Calu3 (cell line): Measurements from ENCODE around the gene HOXC10. TPM values are rescaled to one million over a fixed set of nuclear protein-coding genes. Genes with fewer than 3 reads are reported as not detected.

Source experiments
- BruUV-seq: library from RNA; stranded (reverse); fragments of 400-500 nt; replicated peaks from 2 replicates; lab custom pipeline; 2021; lab: Mats Ljungman, UMichigan
- CTCF ChIA-PET: fragments of 300-600 bp; sonication (Branson Sonifier 250); formaldehyde crosslinking; loops from one replicate; lab custom pipeline; 2022; ENCODE audit warnings: antibody characterized with exemption; lab: Charles Lee
- DNase-seq: peaks from one replicate; pipeline ENCODE4 v3.0.0; 2022
- H3K27ac Mint-ChIP-seq: one replicate; pipeline ENCODE4 v1.8.0; 2022; ENCODE audit warnings: mixed read lengths; ENCODE audit not compliant: unreplicated experiment
- H3K27me3 Mint-ChIP-seq: one replicate; pipeline ENCODE4 v1.8.0; 2022; ENCODE audit warnings: mixed read lengths; ENCODE audit not compliant: unreplicated experiment
- H3K36me3 Mint-ChIP-seq: one replicate; pipeline ENCODE4 v1.8.0; 2022; ENCODE audit warnings: mild to moderate bottlenecking, moderate library complexity, mixed read lengths; ENCODE audit not compliant: insufficient read depth, unreplicated experiment
- H3K4me1 Mint-ChIP-seq: one replicate; pipeline ENCODE4 v1.8.0; 2022; ENCODE audit warnings: mild to moderate bottlenecking, low read depth, mixed read lengths; ENCODE audit not compliant: unreplicated experiment
- H3K4me3 Mint-ChIP-seq: one replicate; pipeline ENCODE4 v1.8.0; 2022; ENCODE audit warnings: mild to moderate bottlenecking, low read depth, moderate library complexity, mixed read lengths; ENCODE audit not compliant: unreplicated experiment
- H3K9me3 Mint-ChIP-seq: one replicate; pipeline ENCODE4 v1.8.0; 2022; ENCODE audit warnings: low read depth, mixed read lengths; ENCODE audit not compliant: unreplicated experiment
- intact Hi-C: fragments of 100-400 bp; cut with micrococcal nuclease; formaldehyde crosslinking; loops from one replicate; pipeline ENCODE4 v1.10.0; 2022; ENCODE audit not compliant: unreplicated experiment
- total RNA-seq: library from RNA; stranded (reverse); gene quantifications from 2 replicates; pipeline ENCODE4 v1.2.3, GENCODE V29; 2022
- TF ChIP-seq, protein P1 (sequence below): fragments of 200-600 bp; IDR thresholded peaks from one replicate; pipeline ENCODE4 v1.8.0; 2022; ENCODE audit warnings: antibody characterized with exemption; ENCODE audit not compliant: unreplicated experiment

HOXC10 gene
- total RNA-seq, 1 experiment from 2014 or later = 0.71 TPM

DNA sequence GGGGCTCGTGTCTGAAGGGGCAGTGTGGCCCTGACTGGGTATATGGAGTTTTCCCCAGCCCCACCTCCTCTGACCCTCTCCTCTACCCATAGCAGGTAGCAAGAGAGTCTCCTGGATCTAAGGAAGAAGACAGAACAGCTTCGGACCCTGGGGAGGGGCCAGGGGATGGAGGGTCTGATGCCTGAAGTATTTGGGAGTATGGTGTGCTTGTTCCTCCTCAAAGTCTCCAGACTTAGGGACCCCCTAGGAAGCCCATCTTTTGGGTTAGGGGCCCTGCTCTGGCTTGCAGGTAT is 23.3 kb downstream of the HOXC10 start:
- TF ChIP-seq, protein P1, sequence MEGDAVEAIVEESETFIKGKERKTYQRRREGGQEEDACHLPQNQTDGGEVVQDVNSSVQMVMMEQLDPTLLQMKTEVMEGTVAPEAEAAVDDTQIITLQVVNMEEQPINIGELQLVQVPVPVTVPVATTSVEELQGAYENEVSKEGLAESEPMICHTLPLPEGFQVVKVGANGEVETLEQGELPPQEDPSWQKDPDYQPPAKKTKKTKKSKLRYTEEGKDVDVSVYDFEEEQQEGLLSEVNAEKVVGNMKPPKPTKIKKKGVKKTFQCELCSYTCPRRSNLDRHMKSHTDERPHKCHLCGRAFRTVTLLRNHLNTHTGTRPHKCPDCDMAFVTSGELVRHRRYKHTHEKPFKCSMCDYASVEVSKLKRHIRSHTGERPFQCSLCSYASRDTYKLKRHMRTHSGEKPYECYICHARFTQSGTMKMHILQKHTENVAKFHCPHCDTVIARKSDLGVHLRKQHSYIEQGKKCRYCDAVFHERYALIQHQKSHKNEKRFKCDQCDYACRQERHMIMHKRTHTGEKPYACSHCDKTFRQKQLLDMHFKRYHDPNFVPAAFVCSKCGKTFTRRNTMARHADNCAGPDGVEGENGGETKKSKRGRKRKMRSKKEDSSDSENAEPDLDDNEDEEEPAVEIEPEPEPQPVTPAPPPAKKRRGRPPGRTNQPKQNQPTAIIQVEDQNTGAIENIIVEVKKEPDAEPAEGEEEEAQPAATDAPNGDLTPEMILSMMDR = no peak
- no peak for DNase-seq
- Mint-ChIP-seq H3K27ac (no peak overlapping the region), H3K4me3 (no peak overlapping the region), H3K4me1 (peaks cover 20% of the 10 kb centered on the region), H3K36me3 (peaks cover 4% of the 10 kb centered on the region), H3K9me3 (no peaks in the 10 kb centered on the region), H3K27me3 (peaks cover 100% of the 10 kb centered on the region)
- CTCF ChIA-PET = interaction anchor here (1.0 to 2.9 kb wide), 7 partner anchors 9 to 203 kb away, joined by 6 to 31 read pairs (median 18); no protein-coding TSS in a partner anchor
- BruUV-seq = no TSS peak
- intact Hi-C loops = no loop called here

DNA sequence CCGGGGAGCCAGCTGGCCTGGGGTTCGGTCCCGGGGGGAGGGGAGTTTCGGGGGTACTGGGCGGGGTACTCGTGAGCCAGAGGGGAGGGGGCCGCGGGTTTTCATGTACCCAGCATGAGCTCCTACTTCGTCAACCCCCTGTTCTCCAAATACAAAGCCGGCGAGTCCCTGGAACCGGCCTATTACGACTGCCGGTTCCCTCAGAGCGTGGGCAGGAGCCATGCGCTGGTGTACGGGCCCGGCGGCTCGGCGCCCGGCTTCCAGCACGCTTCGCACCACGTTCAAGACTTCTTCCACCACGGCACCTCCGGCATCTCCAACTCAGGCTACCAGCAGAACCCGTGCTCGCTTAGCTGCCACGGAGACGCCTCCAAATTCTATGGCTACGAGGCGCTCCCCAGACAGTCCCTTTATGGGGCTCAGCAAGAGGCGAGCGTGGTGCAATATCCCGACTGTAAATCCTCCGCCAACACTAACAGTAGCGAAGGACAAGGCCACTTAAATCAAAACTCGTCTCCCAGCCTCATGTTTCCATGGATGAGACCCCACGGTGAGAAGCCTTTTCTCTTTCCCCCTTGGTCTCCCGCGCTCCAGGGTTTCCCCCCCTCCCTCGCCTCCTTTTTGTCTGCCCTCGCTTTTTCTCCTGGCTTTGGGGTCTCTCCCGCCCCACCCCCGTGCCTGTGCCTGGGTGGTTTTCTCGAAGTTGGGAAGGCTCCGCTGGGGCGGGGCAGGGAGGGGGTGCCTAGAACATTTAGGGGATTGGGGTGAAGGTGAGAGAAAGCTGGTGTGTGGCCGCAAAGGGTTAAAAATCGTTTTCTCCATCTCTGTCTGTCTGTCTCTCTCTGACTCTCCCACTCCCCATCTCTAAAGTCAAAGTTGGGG is 24.5 kb downstream of the HOXC10 start:
- intact Hi-C loops = no loop called here
- H3K36me3 Mint-ChIP-seq = peaks cover 4% of the 10 kb centered on the region
- TF ChIP-seq, protein P1 = no peak
- peaks cover 100% of the 10 kb centered on the region for H3K27me3 Mint-ChIP-seq
- H3K4me3 Mint-ChIP-seq = peak overlapping the region; percentile 58
- H3K4me1 Mint-ChIP-seq = peaks cover 20% of the 10 kb centered on the region
- DNase-seq = peak; percentile 25
- CTCF ChIA-PET = interaction anchor here (0.6 to 2.9 kb wide), 33 partner anchors 8 to 628 kb away, joined by 3 to 31 read pairs (median 6); partner anchors contain the start of genes HOXC11, HOXC12, HOXC5 and HOXC6
- no TSS peak for BruUV-seq
- H3K9me3 Mint-ChIP-seq = no peaks in the 10 kb centered on the region
- no peak overlapping the region for H3K27ac Mint-ChIP-seq

DNA sequence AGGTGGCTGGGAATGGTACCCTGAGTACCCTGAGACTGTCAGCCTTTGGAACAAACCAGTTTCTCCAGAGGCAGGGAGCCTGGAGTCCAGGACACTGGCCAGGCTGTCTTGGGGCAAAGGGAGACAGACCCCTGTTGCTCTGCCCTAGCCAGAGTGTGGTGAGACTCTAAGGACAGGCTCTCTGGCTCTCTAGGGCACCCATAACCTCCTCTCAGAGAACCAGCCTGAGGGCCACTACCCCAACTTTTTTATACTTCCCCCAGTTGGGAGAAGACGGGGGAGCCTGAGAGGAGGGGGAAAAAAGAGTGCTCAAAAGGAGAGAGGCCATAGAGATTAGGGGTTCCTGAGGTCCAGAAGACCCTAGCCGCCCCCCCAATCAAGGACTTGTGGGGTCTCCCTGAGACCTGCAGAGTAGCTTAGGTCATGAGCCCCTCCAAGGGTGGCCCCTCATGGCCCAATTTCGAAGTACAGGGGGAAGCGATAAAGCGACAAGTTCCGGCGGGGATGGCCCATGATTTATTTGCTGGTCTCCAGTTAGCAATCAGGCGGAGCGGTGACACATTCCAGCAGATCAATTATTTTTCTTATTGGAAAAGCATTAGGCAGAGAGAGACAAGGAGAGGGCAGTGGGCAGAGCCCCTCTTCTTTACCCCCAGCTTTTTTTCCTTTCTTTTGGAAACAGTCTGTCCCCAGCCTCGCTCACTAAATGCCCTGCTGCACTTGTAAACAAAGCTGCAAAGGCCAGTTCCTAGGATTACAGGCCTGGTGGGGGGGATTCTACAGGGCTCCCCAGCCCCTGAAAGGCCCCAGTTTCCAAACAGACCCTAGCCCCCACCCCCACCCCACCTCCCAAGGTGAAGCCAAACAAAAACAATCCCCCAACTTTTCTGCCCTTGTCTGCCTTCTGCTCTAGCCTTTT is 25.4 kb downstream of the HOXC10 start:
- CTCF ChIA-PET = interaction anchor here (1.1 to 2.9 kb wide), 2 partner anchors 22 to 191 kb away, joined by 4 to 31 read pairs; no protein-coding TSS in a partner anchor
- BruUV-seq = no TSS peak
- peaks cover 4% of the 10 kb centered on the region for H3K36me3 Mint-ChIP-seq
- no peak overlapping the region for H3K27ac Mint-ChIP-seq
- intact Hi-C loops = no loop called here
- H3K4me3 Mint-ChIP-seq = peak overlapping the region; percentile 58
- H3K9me3 Mint-ChIP-seq = no peaks in the 10 kb centered on the region
- DNase-seq = no peak
- TF ChIP-seq, protein P1 = no peak
- H3K4me1 Mint-ChIP-seq = peaks cover 20% of the 10 kb centered on the region
- peaks cover 100% of the 10 kb centered on the region for H3K27me3 Mint-ChIP-seq

DNA sequence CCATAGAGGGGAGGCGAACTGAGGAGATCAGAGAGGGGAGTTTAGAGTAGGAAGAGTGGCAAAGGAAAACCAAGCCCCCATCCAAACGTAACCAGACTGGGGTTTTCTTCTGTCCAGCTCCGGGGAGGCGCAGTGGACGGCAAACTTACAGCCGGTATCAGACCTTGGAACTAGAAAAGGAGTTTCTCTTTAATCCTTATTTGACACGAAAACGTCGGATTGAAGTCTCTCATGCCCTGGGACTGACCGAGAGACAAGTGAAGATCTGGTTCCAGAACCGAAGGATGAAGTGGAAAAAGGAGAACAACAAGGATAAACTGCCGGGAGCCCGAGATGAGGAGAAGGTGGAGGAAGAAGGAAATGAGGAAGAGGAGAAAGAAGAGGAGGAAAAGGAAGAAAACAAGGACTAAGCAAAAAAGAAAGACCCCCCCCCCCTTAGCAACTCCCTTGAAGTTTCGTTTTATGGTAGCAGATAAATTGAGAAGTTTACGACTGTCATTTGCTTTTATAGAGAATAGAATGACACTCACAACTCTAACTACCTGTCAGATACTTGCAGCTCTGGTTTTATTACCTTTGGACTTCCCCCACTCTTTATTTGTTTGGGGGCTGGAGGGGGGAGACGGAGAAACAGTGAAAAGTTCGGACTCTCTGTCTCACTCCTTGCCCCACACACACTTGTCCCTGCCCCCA is 26.2 kb downstream of the HOXC10 start:
- peaks cover 97% of the 10 kb centered on the region for H3K27me3 Mint-ChIP-seq
- no peak overlapping the region for H3K4me3 Mint-ChIP-seq
- peaks cover 16% of the 10 kb centered on the region for H3K4me1 Mint-ChIP-seq
- no peaks in the 10 kb centered on the region for H3K9me3 Mint-ChIP-seq
- H3K27ac Mint-ChIP-seq = no peak overlapping the region
- TF ChIP-seq, protein P1 = no peak
- H3K36me3 Mint-ChIP-seq = peaks cover 3% of the 10 kb centered on the region
- CTCF ChIA-PET = interaction anchor here (0.6 to 1.1 kb wide), 2 partner anchors 21 to 283 kb away, joined by 3 to 4 read pairs; no protein-coding TSS in a partner anchor
- intact Hi-C loops = no loop called here
- no TSS peak for BruUV-seq
- no peak for DNase-seq
